Measurements from ENCODE around the gene BCAT1. TPM values are rescaled to one million over a fixed set of nuclear protein-coding genes. Genes with fewer than 3 reads are reported as not detected.

The BCAT1 gene
- total RNA-seq, 6 experiments from 2014 or later, result 0.86 to 6.0 (median 2.7) TPM

DNA sequence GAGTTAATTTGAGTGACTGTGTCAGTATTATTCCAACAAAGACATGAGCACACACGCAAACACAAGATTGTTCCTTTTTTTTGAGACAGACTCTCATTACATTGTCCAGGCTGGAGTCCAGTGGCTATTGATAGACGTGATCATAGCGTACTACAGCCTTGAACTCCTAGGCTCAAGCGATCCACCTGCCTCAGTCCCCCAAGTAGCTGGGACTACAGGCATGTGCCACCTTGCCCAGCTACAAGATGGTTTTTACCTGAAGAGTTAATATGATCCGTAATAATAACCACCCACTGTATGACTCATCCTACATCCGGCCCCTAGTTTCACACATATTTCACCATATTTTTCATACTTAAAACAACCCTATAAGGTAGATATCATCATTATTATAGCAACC lies 26.8 kb downstream of the BCAT1 start:
- 72% methylated on average over 6 of the region's 6 CpGs for WGBS (ENCODE audit: insufficient coverage, low coverage, low lambda C conversion rate, missing lambda C conversion rate)
- Histone ChIP-seq H3K9me3 (no peaks in the 10 kb centered on the region), H3K27ac (no peak overlapping the region), H3K36me3 (no peaks in the 10 kb centered on the region), H3K27me3 (no peaks in the 10 kb centered on the region), H3K4me3 (no peak overlapping the region), H3K4me1 (no peaks in the 10 kb centered on the region)
- ATAC-seq, result no peak
- TF ChIP-seq, protein P1, sequence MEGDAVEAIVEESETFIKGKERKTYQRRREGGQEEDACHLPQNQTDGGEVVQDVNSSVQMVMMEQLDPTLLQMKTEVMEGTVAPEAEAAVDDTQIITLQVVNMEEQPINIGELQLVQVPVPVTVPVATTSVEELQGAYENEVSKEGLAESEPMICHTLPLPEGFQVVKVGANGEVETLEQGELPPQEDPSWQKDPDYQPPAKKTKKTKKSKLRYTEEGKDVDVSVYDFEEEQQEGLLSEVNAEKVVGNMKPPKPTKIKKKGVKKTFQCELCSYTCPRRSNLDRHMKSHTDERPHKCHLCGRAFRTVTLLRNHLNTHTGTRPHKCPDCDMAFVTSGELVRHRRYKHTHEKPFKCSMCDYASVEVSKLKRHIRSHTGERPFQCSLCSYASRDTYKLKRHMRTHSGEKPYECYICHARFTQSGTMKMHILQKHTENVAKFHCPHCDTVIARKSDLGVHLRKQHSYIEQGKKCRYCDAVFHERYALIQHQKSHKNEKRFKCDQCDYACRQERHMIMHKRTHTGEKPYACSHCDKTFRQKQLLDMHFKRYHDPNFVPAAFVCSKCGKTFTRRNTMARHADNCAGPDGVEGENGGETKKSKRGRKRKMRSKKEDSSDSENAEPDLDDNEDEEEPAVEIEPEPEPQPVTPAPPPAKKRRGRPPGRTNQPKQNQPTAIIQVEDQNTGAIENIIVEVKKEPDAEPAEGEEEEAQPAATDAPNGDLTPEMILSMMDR (IDR thresholded peaks at IDR 0.05), result no peak
- TF ChIP-seq POLR2A (IDR thresholded peaks at IDR 0.05), result no peak
- intact Hi-C loops (cut with DNase I), result no loop called here
- DNase-seq, result no peak

DNA sequence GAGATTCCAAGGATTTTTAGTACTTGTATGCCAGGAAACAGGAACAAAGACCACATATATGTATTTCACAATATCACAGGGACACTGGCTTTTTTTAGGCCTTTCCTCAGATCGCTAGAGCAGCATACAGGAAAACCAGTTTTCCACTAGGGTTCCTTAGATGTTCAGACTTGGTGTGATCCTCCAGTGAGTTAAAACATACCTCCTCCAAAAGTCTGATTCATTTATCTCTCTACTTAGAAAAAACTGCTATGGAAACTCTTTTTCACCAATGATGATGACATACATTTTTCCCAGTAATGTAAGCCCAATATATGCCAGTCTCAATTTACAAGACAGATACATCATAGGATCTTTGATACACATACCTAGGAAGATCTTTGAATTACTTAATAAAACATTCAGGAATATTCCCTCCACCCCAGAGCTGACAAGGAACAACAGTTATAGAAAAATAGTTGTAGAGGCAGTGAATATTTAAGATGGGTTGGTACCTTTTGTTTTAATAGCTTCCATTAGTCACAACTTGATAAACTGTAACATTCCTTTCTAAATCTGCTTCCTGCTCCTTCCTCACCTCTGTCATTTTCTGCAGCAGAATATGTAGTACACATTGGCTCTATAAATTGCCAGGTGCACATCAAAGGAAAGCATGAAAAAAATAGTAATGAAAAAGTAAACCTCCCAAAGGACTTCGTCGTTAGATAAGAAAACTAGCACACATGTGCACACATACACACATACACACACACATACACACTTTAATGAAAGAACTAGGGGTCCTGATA lies 27.5 kb downstream of the BCAT1 start:
- no peaks in the 10 kb centered on the region for H3K27me3 ChIP-seq

DNA sequence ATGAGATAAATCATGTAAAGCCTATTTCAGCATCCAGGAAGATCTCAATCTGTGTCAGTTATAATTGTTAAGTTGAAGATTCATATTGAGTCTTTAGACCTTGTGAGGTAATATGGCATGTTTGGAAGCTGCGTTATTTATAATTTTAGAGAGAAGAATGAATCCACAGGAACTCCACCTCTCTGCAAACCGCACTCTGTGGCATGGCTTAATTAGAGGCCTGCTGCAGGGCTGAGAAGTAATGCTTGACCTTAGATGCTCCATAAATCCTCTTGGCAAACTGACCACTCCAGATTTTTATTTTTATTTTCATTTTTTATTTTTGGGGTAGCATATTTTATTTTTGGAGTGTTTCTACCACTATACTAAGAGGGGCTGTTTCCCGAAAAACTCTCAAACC lies 28.8 kb downstream of the BCAT1 start:
- TF ChIP-seq, protein P1 (IDR thresholded peaks at IDR 0.05), result no peak
- TF ChIP-seq POLR2A (IDR thresholded peaks at IDR 0.05), result no peak
- H3K4me3 ChIP-seq, result no peak overlapping the region
- no peak overlapping the region for H3K27ac ChIP-seq
- H3K27me3 ChIP-seq, result no peaks in the 10 kb centered on the region
- WGBS (ENCODE audit: insufficient coverage, low coverage, low lambda C conversion rate, missing lambda C conversion rate), result 96% methylated on average over 3 of the region's 3 CpGs
- H3K36me3 ChIP-seq, result no peaks in the 10 kb centered on the region
- DNase-seq (no peak), ATAC-seq (no peak)
- no peaks in the 10 kb centered on the region for H3K4me1 ChIP-seq
- H3K9me3 ChIP-seq, result no peaks in the 10 kb centered on the region
- intact Hi-C loops (cut with DNase I), result no loop called here

More for the DNA sequence above, 27.5 kb downstream of the BCAT1 start:
- DNase-seq (no peak), ATAC-seq (no peak)
- Histone ChIP-seq H3K36me3 (no peaks in the 10 kb centered on the region), H3K9me3 (no peaks in the 10 kb centered on the region), H3K4me3 (no peak overlapping the region), H3K4me1 (no peaks in the 10 kb centered on the region), H3K27ac (no peak overlapping the region)
- intact Hi-C loops (cut with DNase I), result no loop called here
- WGBS (ENCODE audit: insufficient coverage, low coverage, low lambda C conversion rate, missing lambda C conversion rate), result 86% methylated on average over 3 of the region's 3 CpGs
- TF ChIP-seq, protein P1 (IDR thresholded peaks at IDR 0.05), result no peak
- no peak for TF ChIP-seq POLR2A (IDR thresholded peaks at IDR 0.05)

DNA sequence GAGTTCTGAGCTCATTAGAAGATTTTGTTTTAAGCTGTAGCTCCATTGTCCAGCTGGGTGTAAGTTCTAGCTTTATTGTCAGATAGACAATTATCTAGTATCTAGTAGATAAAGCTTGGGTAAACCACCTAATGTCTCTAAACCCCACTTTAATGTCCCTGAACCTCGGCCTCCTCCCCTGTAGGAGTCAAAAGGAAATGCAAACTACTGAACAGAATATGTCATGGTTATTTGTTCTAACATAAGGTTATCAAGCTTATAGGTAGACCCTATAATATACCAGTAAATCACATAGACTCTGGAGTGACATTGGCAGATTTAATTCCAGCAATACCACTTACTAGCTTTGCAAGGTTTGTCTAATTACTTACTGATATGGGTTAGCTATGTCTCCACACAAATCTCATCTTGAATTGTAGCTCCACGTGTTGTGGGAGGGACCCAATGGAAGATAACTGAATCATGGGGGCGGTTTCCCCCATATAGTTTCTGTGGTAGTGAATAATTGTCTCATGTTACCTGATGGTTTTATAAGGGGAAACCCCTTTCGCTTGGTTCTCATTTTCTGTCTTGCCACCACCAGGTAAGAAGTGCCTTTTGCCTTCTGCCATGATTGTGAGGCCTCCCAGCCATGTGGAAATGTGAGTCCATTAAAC lies 29.4 kb downstream of the BCAT1 start:
- DNase-seq (no peak), ATAC-seq (no peak)
- H3K9me3 ChIP-seq, result no peaks in the 10 kb centered on the region
- H3K4me3 ChIP-seq, result no peak overlapping the region
- TF ChIP-seq, protein P1 (IDR thresholded peaks at IDR 0.05), result no peak
- TF ChIP-seq POLR2A (IDR thresholded peaks at IDR 0.05), result no peak
- 61% methylated on average over 1 of the region's 4 CpGs for WGBS (ENCODE audit: insufficient coverage, low coverage, low lambda C conversion rate, missing lambda C conversion rate)
- no peaks in the 10 kb centered on the region for H3K36me3 ChIP-seq
- H3K27me3 ChIP-seq, result no peaks in the 10 kb centered on the region
- no peak overlapping the region for H3K27ac ChIP-seq
- intact Hi-C loops (cut with DNase I), result no loop called here
- H3K4me1 ChIP-seq, result no peaks in the 10 kb centered on the region
